ENCODE results near the gene SCARB2.

SCARB2 gene

DNA sequence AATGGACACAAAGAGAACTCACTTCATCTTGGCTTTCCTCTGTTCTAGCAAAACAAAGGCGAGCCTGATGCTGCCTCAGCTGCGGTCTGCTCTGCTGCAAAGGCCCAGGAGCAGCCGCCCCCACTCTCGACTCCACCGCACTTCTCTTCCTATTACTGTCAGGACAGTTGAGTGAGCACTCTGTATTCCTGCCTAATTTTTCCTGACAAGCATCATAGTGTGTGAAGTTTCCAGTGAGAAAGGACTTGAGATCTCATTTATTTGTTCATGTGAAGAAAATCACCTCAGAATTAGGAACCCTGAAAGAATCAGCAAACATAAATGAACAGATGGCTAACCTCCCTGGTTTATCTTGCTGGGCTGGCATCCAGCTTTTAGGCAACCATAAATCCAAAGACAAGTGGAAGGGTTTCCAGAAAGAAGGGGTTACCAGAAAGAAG, 15.6 kb downstream of the SCARB2 start:
- DNase-seq, result no peak

GRCh38 chr4:76197031-76197743, 16.4 kb downstream of the SCARB2 start:
- no peak for DNase-seq

DNA sequence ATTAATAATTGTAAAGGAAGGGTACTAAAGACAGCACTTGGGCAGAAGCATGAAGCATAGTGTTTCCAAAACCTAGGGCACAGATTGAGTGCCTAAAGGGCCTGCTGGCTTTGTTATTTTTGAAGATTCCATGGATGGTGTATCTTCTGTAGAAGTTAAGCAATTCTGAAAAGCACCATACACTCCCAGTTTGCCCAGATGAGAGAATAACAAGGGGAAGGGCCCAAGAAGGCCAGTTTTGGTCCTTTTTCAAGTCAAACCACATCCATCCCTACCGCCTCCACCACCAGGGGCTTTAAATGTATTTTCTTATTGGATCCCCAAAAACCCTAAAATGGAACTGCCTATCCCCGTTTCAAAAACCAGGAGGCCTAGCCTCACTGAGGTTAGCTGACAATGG, 17.2 kb downstream of the SCARB2 start:
- no peak for DNase-seq

- DNase-seq, result no peak
Observed at GRCh38 chr4:76195326-76195725, 18.3 kb downstream of the SCARB2 start.

GRCh38 chr4:76194325-76194724, 19.3 kb downstream of the SCARB2 start:
- no peak for DNase-seq

GRCh38 chr4:76192236-76192635, 21.4 kb downstream of the SCARB2 start:
- DNase-seq, result no peak

DNA sequence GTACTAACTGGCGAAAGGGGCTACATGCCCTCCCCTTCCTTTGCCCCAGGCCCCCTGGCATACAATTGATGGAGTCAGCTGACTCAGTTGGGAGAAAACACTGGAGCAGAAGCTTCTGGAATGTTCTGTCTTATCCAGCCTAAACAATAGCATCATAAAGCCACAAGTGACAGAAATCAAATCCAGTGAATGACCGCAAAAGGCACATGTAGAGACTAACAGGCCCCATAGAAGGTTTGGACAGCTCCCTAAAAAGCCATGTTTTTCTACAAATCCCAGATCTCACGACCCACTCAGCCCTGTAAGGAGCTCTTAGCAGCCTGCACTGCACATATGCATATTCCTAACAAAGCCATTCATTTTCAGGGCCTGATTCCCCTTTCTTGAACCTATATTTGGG, 25.1 kb downstream of the SCARB2 start:
- no peak for DNase-seq

- no peak for DNase-seq
Observed at GRCh38 chr4:76188149-76188548, 25.5 kb downstream of the SCARB2 start.

GRCh38 chr4:76187152-76187551, 26.5 kb downstream of the SCARB2 start:
- DNase-seq, result no peak

DNA sequence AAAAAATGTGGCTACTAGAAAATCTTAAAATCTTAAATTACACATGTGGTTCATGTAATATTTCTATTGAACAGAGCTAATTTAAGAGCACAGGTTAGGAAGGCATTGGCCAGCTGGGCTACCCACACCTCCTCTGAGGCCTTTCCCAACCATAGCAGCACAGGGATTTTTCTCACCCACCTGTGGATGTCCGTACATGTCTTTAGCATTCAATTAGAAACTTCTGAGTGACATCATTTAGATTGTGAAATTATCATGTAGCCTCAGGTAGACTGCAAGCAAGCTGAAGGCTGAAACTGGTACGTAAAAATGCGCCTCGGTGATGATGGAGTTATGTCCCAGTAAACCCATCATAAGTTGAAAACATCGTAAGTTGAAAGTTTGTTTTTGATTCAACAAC, 31.2 kb downstream of the SCARB2 start:
- no peak for DNase-seq

GRCh38 chr4:76179398-76180318, 34.0 kb downstream of the SCARB2 start:
- DNase-seq, result peak; percentile 75 to 81

DNA sequence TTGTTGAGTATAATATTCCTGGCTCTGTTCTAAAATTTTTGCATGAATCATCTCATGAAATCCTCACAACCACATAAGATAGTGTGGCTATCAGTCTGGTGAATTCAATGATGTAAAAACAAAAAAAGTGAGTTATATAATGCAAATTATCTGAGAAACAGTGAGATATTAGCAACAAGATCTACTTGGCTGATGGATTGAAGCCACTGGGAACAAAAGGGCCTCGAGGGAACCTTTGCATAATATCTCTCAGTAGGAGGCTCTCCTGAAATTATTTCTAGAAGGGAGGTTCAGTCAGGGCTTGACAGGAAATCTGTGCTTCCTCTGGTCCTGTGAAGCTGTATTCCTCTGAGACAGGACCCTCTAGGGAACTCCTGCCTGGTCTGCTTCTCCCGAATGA, 35.3 kb downstream of the SCARB2 start:
- DNase-seq, result no peak

DNA sequence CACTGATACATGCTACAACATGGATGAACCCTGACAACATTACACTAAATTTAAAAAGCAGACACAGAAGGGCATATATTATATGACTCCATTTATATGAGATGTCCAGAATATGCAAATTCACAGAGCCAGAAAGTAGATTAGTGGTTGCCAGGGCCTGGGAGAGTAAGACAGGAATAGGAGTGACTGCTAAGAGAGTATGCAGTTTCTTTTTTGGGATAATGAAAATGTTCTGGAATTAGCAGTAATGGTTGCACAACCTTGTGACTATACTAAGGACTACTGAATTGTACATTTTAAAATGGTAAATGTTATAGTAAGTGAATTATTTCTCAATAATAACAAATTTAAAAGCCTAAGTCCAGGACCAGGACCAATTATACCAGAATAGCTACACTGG, 35.9 kb downstream of the SCARB2 start:
- DNase-seq, result no peak

DNA sequence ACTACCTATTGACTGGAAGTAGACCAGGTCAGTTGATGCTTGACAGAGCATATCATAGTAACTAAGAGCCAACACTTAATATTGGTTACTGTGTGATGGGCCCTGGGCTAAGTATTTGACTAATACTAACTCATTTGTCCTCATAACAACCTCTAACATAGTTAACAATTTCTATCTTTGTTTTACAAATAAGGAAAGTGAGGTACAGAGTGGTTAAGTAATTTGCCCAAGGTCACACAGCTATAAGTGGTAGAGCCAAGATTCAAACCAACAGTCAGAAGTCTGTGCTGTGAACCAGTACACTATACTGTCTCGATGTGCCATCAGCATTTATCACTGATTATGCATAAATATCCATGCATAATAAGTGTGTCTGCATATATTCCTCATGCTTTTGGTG, 38.3 kb downstream of the SCARB2 start:
- no peak for DNase-seq

DNA sequence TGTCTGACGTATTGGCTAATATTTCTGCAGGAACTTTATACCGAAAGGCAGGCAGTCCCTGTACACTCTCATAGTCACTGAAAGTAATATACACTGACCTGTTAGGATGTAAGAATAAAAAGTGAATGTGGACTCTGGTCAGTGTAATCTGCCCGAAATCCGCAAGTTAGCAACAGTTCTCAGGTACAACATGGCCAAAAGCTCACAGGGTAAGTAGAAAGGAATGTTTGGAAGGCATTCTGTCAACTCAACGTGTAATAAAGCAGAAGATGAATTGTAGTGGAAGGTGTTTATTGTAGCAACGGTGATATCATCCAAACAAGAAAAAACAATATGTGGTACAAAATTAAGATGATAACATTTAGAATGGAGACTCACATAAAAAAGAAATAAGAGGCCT, 39.4 kb downstream of the SCARB2 start:
- no peak for DNase-seq

GRCh38 chr4:76168688-76169087, 44.9 kb downstream of the SCARB2 start:
- DNase-seq, result no peak

DNA sequence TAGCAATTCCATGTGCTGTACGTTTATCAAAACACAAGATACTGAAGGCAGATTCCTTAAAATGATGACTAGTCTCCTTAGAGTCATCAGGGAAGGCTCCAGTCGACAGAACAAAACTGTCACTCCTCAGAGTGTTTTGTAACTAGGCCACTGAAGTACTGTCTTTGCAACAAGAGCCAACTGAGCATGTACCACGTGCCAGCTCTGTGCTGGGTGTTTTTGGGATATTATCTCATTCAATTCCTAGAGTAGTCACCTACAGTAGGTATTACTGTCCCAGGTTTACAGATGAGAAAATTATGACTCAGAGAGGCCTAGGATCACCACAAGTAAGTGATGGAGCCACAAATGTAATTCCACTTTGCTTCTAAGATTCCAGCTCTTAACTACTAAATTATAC, 47.1 kb downstream of the SCARB2 start:
- no peak for DNase-seq

GRCh38 chr4:76160355-76160754, 53.3 kb downstream of the SCARB2 start:
- no peak for DNase-seq

GRCh38 chr4:76156635-76157034, 57.0 kb downstream of the SCARB2 start:
- no peak for DNase-seq

DNA sequence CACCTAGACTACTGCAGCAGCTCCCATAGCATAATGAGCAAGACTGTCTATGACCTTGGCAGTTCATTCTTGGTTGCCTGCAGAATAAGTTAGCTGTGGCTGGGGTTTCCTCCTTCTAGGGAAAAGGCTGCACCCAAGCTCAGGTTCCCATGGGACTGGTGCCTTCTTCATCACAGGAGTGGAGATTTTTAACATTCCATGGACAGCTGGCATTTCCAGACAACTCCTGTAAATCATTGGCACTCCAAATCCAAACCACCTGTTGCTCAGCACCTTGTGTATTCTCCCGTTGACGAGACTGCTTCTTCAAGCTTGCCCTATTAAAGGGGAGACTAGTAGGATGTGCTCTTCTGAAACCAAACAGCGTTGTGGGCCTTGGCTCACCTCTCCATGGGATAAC, 57.6 kb downstream of the SCARB2 start:
- DNase-seq, result no peak

- no peak for DNase-seq
Observed at GRCh38 chr4:76153356-76153755, 60.3 kb downstream of the SCARB2 start.

DNA sequence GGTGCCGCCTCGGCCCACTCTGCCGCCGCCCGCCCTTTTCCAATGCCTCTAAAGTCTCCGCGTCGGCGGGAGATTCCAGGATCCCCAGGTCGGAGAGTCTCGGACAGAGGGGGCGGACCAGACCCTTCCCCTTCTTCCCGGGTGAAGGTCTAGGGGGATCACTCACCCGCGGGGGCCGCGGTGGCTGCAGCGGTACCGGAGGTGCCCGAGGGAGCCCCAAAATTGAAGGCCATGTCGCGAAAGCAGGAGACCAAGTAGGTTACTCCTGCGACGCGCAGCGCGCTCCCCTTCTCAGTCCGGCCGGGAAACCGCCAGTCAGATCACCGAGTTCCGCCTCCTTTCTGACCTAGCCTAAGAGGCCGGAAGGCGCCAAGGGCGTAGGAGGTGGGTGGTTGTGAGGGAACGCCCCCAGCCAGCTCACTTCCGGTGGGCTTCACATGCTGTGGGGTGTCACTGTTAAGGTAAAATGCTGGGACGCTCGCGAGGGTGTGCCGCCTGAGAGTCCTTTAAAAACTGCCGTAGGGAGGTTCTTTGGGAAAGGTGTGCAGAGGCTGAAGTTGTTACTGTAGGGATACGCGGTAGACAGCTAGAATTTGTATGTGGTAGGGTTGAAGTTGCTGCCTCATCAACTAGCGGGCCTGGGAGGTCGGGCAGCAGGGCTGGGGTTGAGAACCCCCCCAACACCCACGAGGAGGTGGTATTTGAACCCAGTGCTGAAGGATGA, 65.3 kb downstream of the SCARB2 start, which contains the start of gene NUP54:
Gene NUP54 (minus strand): TSS at position 256 of the 724 bp plus-strand sequence. CDS start 23 bp downstream, at position 233.
- DNase-seq, result peak; percentile 94

DNA sequence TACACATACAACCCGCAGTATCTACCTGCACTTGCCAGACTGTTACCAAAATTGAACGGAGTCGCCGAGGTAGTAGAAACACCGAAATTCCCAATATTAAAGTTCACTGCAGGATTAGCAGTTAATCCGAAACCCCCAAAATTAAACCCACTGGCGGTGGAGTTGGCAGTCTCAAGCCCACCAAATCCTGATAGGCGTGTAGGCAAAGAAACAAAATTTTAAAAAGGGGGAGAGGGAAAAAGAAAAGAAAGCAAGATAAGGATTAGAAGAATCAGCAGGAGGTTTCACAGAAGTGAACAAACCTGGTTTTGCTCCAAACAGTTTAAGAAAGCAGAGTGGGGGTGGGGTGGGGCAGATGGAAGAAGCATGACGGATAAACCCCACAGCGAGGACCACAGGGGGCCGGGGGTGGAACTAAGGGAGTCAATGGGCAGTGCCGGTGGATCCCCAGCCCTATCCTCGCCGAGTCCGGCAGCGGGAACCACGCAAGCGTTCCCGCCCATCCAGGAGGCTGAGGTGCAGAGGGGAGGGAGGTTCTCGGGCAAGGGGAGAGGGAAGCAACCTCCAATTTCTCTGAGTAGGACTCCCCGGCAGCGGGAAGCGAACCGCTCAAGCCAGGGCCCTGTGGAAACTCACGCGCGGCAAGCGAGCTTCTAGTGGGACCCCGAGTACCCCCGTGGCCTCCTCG, 66.0 kb downstream of the SCARB2 start:
- peak; percentile 9 to 16 for DNase-seq

Data from activated CD4-positive, alpha-beta T cell treated with anti-CD3 and anti-CD28 coated beads, Interleukin-2, amount 50 U/mL, for 4 hours (primary cell).